Myocyte (in vitro differentiated cells): ENCODE results near the gene GPC3. TPM values are rescaled to one million over a fixed set of nuclear protein-coding genes. Genes with fewer than 3 reads are reported as not detected.

ENCODE experiments used
- DNase-seq: peaks from one replicate; pipeline ENCODE4 v3.0.0-alpha.2; 2012; ENCODE audit warnings: low read depth
- total RNA-seq: library from RNA; depleted of rRNA; stranded (reverse); fragments of >200 nt; gene quantifications from 2 replicates; pipeline ENCODE4 v1.2.3, GENCODE V29; 2014

Gene GPC3
- total RNA-seq, 1 donor from 2014 or later, result not detected

GRCh38 chrX:133611676-133612075, 373.7 kb downstream of the GPC3 start:
- no peak for DNase-seq

DNA sequence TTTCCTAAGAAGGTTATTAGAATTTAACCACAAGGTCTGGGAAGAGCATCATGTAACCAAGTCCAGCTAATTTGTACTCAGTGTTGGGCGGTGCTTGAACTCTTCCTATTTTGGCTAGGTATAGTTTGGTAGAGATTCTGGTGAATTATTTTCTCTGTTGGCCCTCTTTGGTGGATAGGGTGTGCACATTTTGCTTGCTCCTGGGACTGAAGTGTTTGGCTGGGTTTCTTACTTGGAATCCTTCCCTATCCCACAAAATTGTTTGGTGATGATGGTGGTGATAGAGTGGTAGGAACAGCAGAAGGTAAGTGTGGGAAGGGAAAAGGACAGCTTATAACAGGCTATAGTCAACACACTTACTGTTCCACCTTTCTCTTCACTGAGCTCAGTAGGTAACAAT, 375.3 kb downstream of the GPC3 start:
- peak; percentile 42 for DNase-seq

- DNase-seq, result no peak
These were observed 376.2 kb downstream of the GPC3 start for GRCh38 chrX:133609166-133609565.

- DNase-seq, result peak; percentile 77
These were observed 377.0 kb downstream of the GPC3 start for GRCh38 chrX:133608406-133608805.

GRCh38 chrX:133607419-133608348, 377.7 kb downstream of the GPC3 start:
- DNase-seq, result peak; percentile 50

GRCh38 chrX:133606990-133607389, 378.4 kb downstream of the GPC3 start:
- no peak for DNase-seq

GRCh38 chrX:133604801-133605200, 380.6 kb downstream of the GPC3 start:
- no peak for DNase-seq

GRCh38 chrX:133602881-133603280, 382.5 kb downstream of the GPC3 start:
- DNase-seq, result no peak

DNA sequence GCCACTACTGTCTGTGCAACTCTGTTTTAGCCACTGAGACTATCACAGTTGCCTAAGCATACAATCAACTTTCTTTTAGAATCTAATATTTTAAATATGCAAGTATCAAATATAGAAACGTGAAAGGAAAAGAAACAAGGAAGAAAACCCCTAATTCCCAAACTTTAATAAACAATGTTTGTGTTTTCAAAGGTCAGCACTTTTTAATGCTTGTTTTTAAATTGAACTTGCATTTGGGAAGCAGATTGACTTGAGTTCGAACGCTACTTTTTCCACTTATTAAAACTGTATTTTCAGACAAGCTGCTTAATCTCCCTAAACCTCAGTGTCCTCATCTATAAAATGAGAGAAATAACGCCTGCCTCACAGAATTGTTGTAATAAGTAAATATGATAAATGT, 384.3 kb downstream of the GPC3 start:
- DNase-seq, result no peak

GRCh38 chrX:133600536-133600935, 384.9 kb downstream of the GPC3 start:
- no peak for DNase-seq

DNA sequence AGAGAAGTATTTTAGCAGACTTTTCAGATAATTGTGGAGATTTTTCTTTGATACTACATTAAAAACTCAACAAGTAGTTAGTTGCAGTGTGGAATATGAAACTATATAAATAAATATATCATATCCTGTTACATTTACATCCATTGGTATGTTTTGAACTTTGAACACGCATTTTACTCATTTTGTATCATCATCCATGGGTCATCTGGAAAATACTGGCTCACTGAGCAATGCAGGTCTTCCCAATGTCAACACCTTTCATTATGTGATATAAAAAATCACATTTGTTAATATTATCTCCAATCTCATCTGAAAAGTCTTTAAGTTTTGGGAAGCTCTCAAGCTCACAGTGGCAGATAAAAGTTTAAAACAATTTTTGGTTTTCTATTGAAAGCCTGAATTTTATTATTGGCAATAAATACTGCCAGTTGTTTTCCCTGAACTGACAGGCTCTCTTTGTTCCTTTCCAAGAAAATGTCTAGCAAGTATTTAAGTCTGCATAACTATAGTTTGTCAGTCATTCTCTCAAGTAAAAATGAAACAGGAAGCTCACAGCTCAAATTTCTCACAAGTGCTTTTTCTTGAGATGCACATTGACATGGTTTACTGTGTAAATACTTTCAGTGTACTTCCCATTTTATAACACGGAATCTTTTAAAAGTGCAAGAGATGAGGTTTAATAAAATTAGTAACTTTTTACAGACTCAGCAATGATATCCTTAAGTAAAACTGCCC, 386.6 kb downstream of the GPC3 start:
- no peak for DNase-seq

DNA sequence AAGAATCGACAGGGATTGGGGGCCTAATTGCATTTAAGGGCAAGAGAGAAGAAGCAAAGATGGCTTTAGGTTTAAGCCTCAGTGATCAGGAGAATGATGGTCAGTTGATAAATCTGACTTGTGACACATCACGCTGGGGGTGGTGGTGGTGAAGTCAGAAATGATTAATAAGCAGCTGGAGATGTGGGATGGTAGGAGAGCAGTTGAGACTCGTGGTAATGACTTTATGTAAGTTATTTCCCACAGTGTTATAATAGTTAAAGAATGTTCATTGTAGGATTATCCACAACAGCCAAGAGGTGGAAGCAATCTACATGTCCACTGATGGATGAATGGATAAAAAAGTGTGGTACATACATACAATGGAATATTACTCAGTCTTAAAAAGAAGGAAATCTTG, 391.2 kb downstream of the GPC3 start:
- DNase-seq, result peak; percentile 47

GRCh38 chrX:133593531-133593930, 391.9 kb downstream of the GPC3 start:
- no peak for DNase-seq

- DNase-seq, result no peak
These were observed 394.5 kb downstream of the GPC3 start for GRCh38 chrX:133590703-133591505.

DNA sequence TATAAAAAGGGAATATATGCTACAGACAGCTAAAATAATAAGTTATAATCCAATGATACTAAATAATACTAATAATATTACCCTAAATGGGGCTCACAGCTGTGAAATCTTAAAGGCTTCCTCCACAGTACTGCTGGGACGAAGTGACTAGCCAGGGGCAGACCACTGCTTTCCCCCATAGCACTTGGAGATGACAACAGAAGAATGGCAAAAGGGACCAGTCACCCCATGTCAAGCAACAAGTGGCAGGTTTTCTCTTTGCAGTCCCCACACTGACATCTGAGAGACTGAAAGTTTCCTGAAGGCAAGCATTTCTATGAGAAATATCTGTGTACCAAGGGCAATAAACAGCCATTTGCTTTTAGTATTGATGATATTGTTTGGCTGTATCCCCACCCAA, 396.6 kb downstream of the GPC3 start:
- DNase-seq, result no peak

GRCh38 chrX:133587818-133588217, 397.6 kb downstream of the GPC3 start:
- DNase-seq, result no peak

GRCh38 chrX:133587071-133587470, 398.3 kb downstream of the GPC3 start:
- DNase-seq, result no peak

DNA sequence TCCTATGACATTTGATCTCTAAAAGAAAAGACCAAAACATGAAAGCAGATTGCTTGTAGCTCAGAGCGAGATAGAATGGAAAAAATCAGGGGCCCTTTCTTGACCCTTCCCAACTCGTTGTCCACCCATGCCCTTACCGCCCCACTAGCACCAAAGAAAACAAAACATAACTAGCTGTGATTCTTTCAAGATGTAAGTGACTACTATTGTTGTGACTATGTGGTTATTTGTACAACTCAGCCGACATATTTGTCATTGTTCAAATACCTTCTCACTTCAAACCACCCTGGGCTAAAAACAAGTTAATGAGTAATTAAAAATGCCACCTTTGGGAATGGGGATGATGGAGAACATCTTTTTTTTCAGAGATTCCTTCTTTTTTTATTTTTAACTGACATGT, 399.0 kb downstream of the GPC3 start:
- peak; percentile 17 for DNase-seq

DNA sequence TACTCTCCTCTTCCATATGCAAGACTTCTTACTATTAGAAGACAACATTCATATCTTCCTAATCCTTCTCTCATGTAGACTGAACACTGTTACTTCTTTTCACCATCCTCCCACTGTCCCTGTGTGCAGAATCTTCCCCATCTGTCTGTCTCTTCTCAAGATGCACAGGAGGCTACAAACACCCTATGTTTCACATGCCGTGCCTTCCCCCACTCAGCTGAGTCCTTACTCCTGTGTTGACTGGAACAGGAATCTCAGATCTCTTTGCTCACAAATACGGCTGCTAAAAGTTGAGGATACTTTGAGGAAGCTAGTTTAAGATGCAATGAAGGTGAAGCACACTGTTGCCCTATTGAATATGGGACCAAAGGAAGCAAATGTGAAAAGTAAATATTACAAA, 401.6 kb downstream of the GPC3 start:
- DNase-seq, result no peak

DNA sequence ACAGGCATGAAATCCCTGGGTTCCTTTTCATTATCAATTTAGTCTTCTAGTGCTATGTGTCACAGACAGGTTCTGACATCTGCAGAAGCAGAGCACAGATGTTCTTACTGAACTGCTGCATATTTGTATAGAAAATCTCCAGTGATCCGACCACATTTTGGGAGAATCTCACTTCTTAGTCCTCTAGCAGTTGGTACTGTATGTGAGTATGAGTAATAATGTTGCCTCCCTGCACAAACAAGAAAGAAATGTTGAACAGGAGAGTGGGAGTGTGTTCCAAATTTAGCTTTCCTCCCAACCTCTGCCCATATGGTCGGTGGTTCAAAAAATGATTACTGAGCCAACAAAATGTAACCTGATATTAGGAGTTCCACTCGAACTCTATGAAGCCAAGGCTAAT, 404.8 kb downstream of the GPC3 start:
- no peak for DNase-seq

- DNase-seq, result no peak
These were observed 405.8 kb downstream of the GPC3 start for GRCh38 chrX:133579631-133580030.

- DNase-seq, result no peak
These were observed 408.5 kb downstream of the GPC3 start for GRCh38 chrX:133576876-133577275.
